Panc1 (cell line): Measurements from ENCODE around the gene ATP7B. TPM values are rescaled to one million over a fixed set of nuclear protein-coding genes. Genes with fewer than 3 reads are reported as not detected.
A peak's percentile ranks its signal among the peaks of the same experiment; 100 is the strongest.

Experiments
- ATAC-seq: fragments of 200-7000 bp; cut with Tn5 transposase; 2 replicates; pipeline ENCODE4 v1.9.1; 2020; ENCODE audit warnings: mild to moderate bottlenecking, moderate library complexity
- BruUV-seq: library from RNA; stranded (reverse); fragments of 400-500 nt; replicated peaks from 2 replicates; lab custom pipeline; 2021; lab: Mats Ljungman, UMichigan
- CTCF ChIA-PET: fragments of 300-600 bp; sonication (Branson Sonifier 250); formaldehyde crosslinking; loops from one replicate; lab custom pipeline; 2022; ENCODE audit warnings: antibody characterized with exemption; lab: Charles Lee
- POLR2A ChIA-PET: fragments of 300-600 bp; sonication (Branson Sonifier 250); formaldehyde crosslinking; loops from one replicate; lab custom pipeline; 2022; ENCODE audit warnings: antibody characterized with exemption; lab: Charles Lee
- DNase-seq: peaks from one replicate; pipeline ENCODE4 v3.0.0-alpha.2; 2010; ENCODE audit warnings: low read depth, low spot score
- H3K27ac ChIP-seq: 2 replicates; pipeline ENCODE4 v1.5.1; 2011; ENCODE audit warnings: mild to moderate bottlenecking, low read length, inconsistent platforms
- H3K27me3 ChIP-seq: fragments of 200-500 bp; sonication (Bioruptor generic); 2 replicates; pipeline ENCODE4 v1.6.0; 2014; ENCODE audit warnings: low read length, inconsistent platforms; ENCODE audit not compliant: control insufficient read depth, insufficient read depth
- H3K36me3 ChIP-seq: fragments of 200-500 bp; sonication (Bioruptor generic); 2 replicates; pipeline ENCODE4 v1.5.1; 2014; ENCODE audit warnings: inconsistent platforms, mild to moderate bottlenecking, low read length, moderate library complexity; ENCODE audit not compliant: control insufficient read depth, insufficient read depth
- H3K4me1 ChIP-seq: 2 replicates; pipeline ENCODE4 v1.5.1; 2011; ENCODE audit warnings: inconsistent platforms, mild to moderate bottlenecking, low read length, moderate library complexity; ENCODE audit not compliant: control insufficient read depth, insufficient read depth
- H3K4me3 ChIP-seq, 2 experiments: 2 replicates each; pipeline ENCODE4 v1.5.1; 2011 to 2012; ENCODE audit warnings: low read depth in 2 of 2, low read length in 2 of 2, mild to moderate bottlenecking in 2 of 2, inconsistent platforms in 1 of 2, moderate library complexity in 1 of 2
- H3K9me3 ChIP-seq: fragments of 200-500 bp; sonication (Bioruptor generic); 2 replicates; pipeline ENCODE4 v1.5.1; 2014; ENCODE audit warnings: low read depth, mild to moderate bottlenecking, inconsistent platforms, low read length, moderate library complexity; ENCODE audit not compliant: control insufficient read depth, insufficient read depth
- POLR2AphosphoS5 ChIP-seq: IDR thresholded peaks from 2 replicates; pipeline ENCODE4 v1.6.1; 2012; ENCODE audit warnings: mild to moderate bottlenecking, low read depth, low read length, moderate library complexity
- SIN3A ChIP-seq: IDR thresholded peaks from 2 replicates; pipeline ENCODE4 v1.6.1; 2012; ENCODE audit warnings: low read depth, mild to moderate bottlenecking, low read length, moderate library complexity, borderline replicate concordance; ENCODE audit not compliant: insufficient read depth
- TCF7L2 ChIP-seq: IDR thresholded peaks from 2 replicates; pipeline ENCODE4 v1.6.1; 2011; ENCODE audit warnings: mild to moderate bottlenecking, low read depth, low read length, inconsistent platforms
- in situ Hi-C: cut with HindIII; loops from 2 replicates; pipeline ENCODE4 v1.10.0; 2016; ENCODE audit warnings: low sequenced_read_pairs, low pct_unique_long_range_greater_than_20kb
- intact Hi-C: fragments of 100-400 bp; cut with micrococcal nuclease; formaldehyde crosslinking; loops from one replicate; pipeline ENCODE4 v1.10.0; 2022; ENCODE audit not compliant: unreplicated experiment
- total RNA-seq: library from RNA; stranded (reverse); gene quantifications from one replicate; pipeline ENCODE4 v1.2.1, GENCODE V29; 2021; ENCODE audit not compliant: unreplicated experiment
- TF ChIP-seq, protein P1 (sequence below): fragments of 450-650 bp; IDR thresholded peaks from 2 replicates; pipeline ENCODE4 v1.5.1; 2017; ENCODE audit warnings: mild to moderate bottlenecking
- TF ChIP-seq, protein P2 (sequence below), 2 experiments: IDR thresholded peaks; 2 replicates each; pipeline ENCODE4 v1.6.1; 2011 to 2012; ENCODE audit warnings: low read depth in 2 of 2, control low read depth in 1 of 2, low read length in 1 of 2, mild to moderate bottlenecking in 1 of 2, moderate library complexity in 1 of 2; ENCODE audit not compliant: insufficient read depth in 1 of 2

Gene ATP7B
- total RNA-seq, 1 experiment from 2014 or later, result 19.6 TPM

DNA sequence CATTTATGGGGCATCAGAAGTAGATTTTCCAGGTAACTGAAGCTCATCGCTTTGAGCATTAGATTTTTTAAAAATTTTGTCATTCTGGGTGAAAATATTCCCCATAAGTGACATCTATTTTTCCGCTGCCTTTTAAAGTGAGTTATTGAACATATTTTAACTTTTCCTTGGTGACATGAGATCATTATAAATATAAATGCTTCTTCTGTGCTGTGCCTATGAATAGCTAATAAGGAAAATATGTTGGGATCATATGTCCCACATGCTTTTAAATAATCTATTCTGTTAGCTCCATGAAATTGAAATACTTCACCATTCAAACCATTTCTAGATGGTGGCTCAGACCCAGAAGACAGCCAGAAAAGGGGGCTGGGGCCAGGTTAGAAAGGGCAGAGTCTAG lies 14.1 kb downstream of the ATP7B start:
- ChIA-PET CTCF (no interaction called here), POLR2A (no interaction called here)
- no peak for TF ChIP-seq TCF7L2
- no peak for TF ChIP-seq SIN3A
- TF ChIP-seq, protein P1, sequence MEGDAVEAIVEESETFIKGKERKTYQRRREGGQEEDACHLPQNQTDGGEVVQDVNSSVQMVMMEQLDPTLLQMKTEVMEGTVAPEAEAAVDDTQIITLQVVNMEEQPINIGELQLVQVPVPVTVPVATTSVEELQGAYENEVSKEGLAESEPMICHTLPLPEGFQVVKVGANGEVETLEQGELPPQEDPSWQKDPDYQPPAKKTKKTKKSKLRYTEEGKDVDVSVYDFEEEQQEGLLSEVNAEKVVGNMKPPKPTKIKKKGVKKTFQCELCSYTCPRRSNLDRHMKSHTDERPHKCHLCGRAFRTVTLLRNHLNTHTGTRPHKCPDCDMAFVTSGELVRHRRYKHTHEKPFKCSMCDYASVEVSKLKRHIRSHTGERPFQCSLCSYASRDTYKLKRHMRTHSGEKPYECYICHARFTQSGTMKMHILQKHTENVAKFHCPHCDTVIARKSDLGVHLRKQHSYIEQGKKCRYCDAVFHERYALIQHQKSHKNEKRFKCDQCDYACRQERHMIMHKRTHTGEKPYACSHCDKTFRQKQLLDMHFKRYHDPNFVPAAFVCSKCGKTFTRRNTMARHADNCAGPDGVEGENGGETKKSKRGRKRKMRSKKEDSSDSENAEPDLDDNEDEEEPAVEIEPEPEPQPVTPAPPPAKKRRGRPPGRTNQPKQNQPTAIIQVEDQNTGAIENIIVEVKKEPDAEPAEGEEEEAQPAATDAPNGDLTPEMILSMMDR, result no peak
- no peak for TF ChIP-seq POLR2AphosphoS5
- TF ChIP-seq, protein P2, sequence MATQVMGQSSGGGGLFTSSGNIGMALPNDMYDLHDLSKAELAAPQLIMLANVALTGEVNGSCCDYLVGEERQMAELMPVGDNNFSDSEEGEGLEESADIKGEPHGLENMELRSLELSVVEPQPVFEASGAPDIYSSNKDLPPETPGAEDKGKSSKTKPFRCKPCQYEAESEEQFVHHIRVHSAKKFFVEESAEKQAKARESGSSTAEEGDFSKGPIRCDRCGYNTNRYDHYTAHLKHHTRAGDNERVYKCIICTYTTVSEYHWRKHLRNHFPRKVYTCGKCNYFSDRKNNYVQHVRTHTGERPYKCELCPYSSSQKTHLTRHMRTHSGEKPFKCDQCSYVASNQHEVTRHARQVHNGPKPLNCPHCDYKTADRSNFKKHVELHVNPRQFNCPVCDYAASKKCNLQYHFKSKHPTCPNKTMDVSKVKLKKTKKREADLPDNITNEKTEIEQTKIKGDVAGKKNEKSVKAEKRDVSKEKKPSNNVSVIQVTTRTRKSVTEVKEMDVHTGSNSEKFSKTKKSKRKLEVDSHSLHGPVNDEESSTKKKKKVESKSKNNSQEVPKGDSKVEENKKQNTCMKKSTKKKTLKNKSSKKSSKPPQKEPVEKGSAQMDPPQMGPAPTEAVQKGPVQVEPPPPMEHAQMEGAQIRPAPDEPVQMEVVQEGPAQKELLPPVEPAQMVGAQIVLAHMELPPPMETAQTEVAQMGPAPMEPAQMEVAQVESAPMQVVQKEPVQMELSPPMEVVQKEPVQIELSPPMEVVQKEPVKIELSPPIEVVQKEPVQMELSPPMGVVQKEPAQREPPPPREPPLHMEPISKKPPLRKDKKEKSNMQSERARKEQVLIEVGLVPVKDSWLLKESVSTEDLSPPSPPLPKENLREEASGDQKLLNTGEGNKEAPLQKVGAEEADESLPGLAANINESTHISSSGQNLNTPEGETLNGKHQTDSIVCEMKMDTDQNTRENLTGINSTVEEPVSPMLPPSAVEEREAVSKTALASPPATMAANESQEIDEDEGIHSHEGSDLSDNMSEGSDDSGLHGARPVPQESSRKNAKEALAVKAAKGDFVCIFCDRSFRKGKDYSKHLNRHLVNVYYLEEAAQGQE (IDR thresholded peaks at IDR 0.05; ENCODE audit: insufficient read depth in 1 of 2, low read depth in 2 of 2, low read length in 1 of 2), result no peak
- H3K4me3 ChIP-seq, result no peak overlapping the region
- H3K4me1 ChIP-seq, result peaks cover 67% of the 10 kb centered on the region
- H3K27ac ChIP-seq, result peak overlapping the region; percentile 85
- no peaks in the 10 kb centered on the region for H3K9me3 ChIP-seq
- H3K27me3 ChIP-seq, result no peaks in the 10 kb centered on the region
- no peaks in the 10 kb centered on the region for H3K36me3 ChIP-seq
- BruUV-seq, result no TSS peak
- intact Hi-C loops, result loop anchor here (5.0 to 10.0 kb wide), 2 partner anchors 92 to 130 kb away; partner anchors contain the start of gene NEK5
- no peak for ATAC-seq
- in situ Hi-C loops, result no loop called here
- no peak for DNase-seq

DNA sequence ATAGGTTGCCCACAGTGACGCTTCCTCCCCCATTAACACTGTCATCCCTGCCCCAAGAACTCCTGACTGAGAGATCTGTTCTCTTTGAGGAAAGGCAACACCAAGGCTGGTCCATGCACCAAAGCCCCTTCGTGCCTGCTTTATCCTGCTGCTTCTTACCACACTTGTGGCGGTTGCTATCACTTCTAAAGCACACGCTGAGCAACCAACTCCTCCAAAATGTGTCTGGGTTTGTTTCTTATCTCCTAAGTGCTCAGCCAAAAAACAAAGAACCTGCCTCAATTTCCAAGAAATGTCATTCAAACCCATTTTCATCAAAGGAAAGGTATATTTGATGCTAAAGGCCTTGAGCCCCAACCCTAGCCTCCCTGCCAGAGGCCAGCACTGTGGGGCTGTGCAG lies 14.6 kb downstream of the ATP7B start:
- Histone ChIP-seq H3K4me3 (no peak overlapping the region), H3K27me3 (no peaks in the 10 kb centered on the region), H3K9me3 (no peaks in the 10 kb centered on the region), H3K27ac (peak overlapping the region; percentile 85), H3K4me1 (peaks cover 70% of the 10 kb centered on the region), H3K36me3 (no peaks in the 10 kb centered on the region)
- ChIA-PET POLR2A (no interaction called here), CTCF (no interaction called here)
- intact Hi-C loops, result loop anchor here (5.0 to 10.0 kb wide), 2 partner anchors 92 to 131 kb away; partner anchors contain the start of gene NEK5
- BruUV-seq, result no TSS peak
- TF ChIP-seq, protein P2 (IDR thresholded peaks at IDR 0.05; ENCODE audit: insufficient read depth in 1 of 2, low read depth in 2 of 2, low read length in 1 of 2), result no peak
- TF ChIP-seq POLR2AphosphoS5 (no peak), SIN3A (no peak), TCF7L2 (no peak)
- TF ChIP-seq, protein P1, result no peak
- DNase-seq (no peak), ATAC-seq (no peak)
- in situ Hi-C loops, result no loop called here
